ENCODE results near the gene YBX2.

DNA sequence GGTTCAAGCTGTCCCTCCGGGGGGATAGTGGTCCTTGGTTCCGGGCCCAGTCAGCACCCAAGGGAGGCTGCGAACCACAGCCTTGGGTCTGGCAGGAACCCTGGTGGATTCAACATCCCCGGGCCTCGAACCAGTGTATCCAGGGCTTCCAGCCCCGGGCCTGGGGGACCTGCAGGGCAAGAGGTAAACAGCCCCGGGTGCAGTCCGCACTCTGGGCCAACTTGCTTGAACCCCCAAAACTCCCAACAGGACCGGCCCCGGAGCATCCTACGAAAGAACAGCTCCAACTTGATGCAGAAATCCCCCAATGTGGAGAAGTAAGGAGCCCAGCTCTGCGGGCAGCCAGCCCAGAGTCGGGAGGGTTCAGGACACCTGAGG lies 36.2 kb upstream of the YBX2 start:
- TF ChIP-seq EZH2phosphoT487 (IDR thresholded peaks at IDR 0.05; ENCODE audit: insufficient read depth, low read depth) (no peak), EZH2 (IDR thresholded peaks at IDR 0.05; ENCODE audit: insufficient read depth, poor library complexity, severe bottlenecking) (no peak)
